Stomach (tissue), 9 donors: ENCODE results near the gene LOXHD1. TPM values are rescaled to one million over a fixed set of nuclear protein-coding genes. Genes with fewer than 3 reads are reported as not detected.

ENCODE experiments used
- DNase-seq, 2 donors: peaks; one replicate each; pipeline versions ENCODE4 v3.0.0 to v3.0.0-alpha.2; 2013 to 2019
- H3K27ac ChIP-seq, 5 donors: fragments of 200-600 bp in 4 of 5; sonication (generic) in 4 of 5; one replicate each; pipeline ENCODE4 v1.5.1; 2013 to 2019; ENCODE audit warnings: mild to moderate bottlenecking in 1 of 5, moderate library complexity in 1 of 5
- H3K27me3 ChIP-seq, 3 donors: fragments of 200-600 bp; sonication (generic); one replicate each; pipeline ENCODE4 v1.5.1; 2017 to 2019; ENCODE audit warnings: mixed run types in 1 of 3
- H3K36me3 ChIP-seq, 4 donors: fragments of 200-600 bp; sonication (generic); 1 replicate in 3 of 4; 2 replicates in 1 of 4; pipeline ENCODE4 v1.5.1; 2016 to 2019
- H3K4me1 ChIP-seq, 4 donors: fragments of 200-600 bp; sonication (generic); one replicate each; pipeline ENCODE4 v1.5.1; 2016 to 2019
- H3K4me3 ChIP-seq, 4 donors: fragments of 200-600 bp; sonication (generic) in 3 of 4; one replicate each; pipeline ENCODE4 v1.5.1; 2016 to 2019; ENCODE audit warnings: mild to moderate bottlenecking in 1 of 4
- H3K9me3 ChIP-seq, 4 donors: fragments of 200-600 bp; sonication (generic); one replicate each; pipeline ENCODE4 v1.5.1; 2016 to 2019
- EP300 ChIP-seq: sonication (generic); formaldehyde crosslinking; IDR thresholded peaks from one replicate; pipeline ENCODE4 v1.6.1; 2017; ENCODE audit warnings: antibody characterized with exemption
- POLR2A ChIP-seq, 4 donors: fragments of 450-650 bp; IDR thresholded peaks; one replicate each; pipeline ENCODE4 v1.6.1; 2016; ENCODE audit warnings: antibody characterized with exemption in 4 of 4, control low read depth in 2 of 4, mild to moderate bottlenecking in 1 of 4, moderate library complexity in 1 of 4
- POLR2AphosphoS5 ChIP-seq, 3 donors: sonication (generic); formaldehyde crosslinking; IDR thresholded peaks; one replicate each; pipeline ENCODE4 v1.6.1; 2016; ENCODE audit warnings: antibody characterized with exemption in 3 of 3
- WGBS, 5 donors: extraction: QIAGEN DNeasy Blood & Tissue Kit in 3 of 5; methylation state at CpG; one replicate each; pipeline versions ENCODE4 v1.1.5 to v1.1.7; 2013 to 2018; 5-methylcytosine and 5-hydroxymethylcytosine counted together
- intact Hi-C: fragments of 100-400 bp; cut with DNase I; formaldehyde crosslinking; loops from one replicate; pipeline ENCODE4 v1.15.1; 2023; ENCODE audit warnings: low total_unique reads
- polyA plus RNA-seq, 3 donors: library from polyadenylated mRNA; stranded (reverse); fragments of 200-250 nt; gene quantifications; one replicate each; pipeline ENCODE4 v1.2.3, GENCODE V29; 2013
- total RNA-seq, 5 donors: library from RNA; depleted of rRNA; stranded (reverse); fragments of >200 nt; gene quantifications; one replicate each; pipeline versions ENCODE4 v1.1.0 to v1.2.3, GENCODE V29; 2014 to 2016
- TF ChIP-seq, protein P1 (sequence below), 7 experiments: fragments of 450-650 bp in 4 of 7; fragments of 200-600 bp in 3 of 7; sonication (generic) in 3 of 7; IDR thresholded peaks; one replicate each; pipeline ENCODE4 v1.5.1; 2016 to 2019; ENCODE audit warnings: antibody characterized with exemption in 7 of 7, control low read depth in 2 of 7, mild to moderate bottlenecking in 1 of 7
- donor health status: healthy with polysubstance abuse.
- donor health status: Bipolar disorder and iron deficiency.
- donor health status: healthy.

Gene LOXHD1
- total and polyA plus RNA-seq, 8 donors, result 0.03 to 1.3 (median 0.29) TPM; not detected in 4

DNA sequence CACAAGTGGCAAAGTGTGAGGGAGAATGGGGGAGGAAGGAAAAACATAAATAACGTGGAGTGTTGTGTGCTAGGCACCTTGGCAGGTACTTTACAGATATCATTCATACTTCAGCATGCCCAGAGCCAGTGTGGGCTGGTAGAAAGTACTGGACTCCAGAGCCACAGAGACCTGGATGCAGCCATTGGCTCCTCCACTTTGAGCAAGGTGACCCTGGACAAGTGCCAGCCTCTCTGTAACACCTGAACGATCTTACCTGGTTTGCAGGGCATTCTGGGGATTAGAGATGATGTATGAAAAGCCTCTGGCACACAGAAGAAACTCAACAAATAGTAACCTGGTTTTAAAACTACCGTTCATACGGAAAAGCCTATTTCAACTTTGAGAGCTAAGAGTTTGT lies 6.3 kb downstream of the LOXHD1 start:
- intact Hi-C loops, result no loop called here

DNA sequence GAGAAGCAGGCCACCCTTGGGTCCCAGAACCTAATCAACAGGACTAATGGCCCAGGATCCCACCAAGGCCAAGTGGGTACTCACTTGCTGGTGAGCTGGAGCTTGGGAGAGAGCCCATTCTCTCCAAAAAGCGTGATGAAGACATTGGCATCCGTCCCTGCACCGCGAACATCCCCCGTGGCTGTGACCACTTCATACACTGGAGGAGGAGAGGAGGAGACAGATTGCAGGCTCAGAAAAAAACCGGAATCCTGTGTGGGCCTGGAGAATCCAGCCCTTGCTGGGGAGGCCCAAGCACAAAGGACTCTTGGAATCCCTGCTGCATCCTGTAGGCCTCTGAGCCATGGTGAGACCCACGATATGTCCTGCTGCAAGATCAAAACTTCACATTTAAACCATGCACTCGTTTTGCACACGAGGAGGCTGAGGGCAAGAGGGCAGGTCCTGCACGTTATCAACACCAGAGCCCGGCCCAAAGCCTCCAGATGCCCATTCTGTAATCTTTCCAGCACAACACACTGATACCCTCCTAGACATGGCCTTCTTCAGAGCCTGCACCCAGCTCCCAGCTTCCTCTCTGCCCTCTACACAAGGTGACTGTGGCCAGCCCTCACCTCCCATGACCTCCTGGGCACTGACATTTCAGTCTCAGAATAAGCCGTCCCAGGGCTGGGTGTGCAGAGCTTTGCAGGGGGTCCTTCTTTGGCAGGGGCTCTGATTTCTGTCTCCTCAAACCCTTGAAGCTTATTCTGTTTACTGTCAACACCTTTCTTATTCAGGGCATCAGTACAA lies 7.8 kb downstream of the LOXHD1 start:
- Histone ChIP-seq H3K4me3 (no peak overlapping the region), H3K36me3 (no peaks in the 10 kb centered on the region), H3K27ac (no peak overlapping the region), H3K9me3 (no peaks in the 10 kb centered on the region), H3K27me3 (no peaks in the 10 kb centered on the region), H3K4me1 (no peaks in the 10 kb centered on the region)
- DNase-seq, result no peak
- no peak for TF ChIP-seq EP300
- TF ChIP-seq, protein P1, sequence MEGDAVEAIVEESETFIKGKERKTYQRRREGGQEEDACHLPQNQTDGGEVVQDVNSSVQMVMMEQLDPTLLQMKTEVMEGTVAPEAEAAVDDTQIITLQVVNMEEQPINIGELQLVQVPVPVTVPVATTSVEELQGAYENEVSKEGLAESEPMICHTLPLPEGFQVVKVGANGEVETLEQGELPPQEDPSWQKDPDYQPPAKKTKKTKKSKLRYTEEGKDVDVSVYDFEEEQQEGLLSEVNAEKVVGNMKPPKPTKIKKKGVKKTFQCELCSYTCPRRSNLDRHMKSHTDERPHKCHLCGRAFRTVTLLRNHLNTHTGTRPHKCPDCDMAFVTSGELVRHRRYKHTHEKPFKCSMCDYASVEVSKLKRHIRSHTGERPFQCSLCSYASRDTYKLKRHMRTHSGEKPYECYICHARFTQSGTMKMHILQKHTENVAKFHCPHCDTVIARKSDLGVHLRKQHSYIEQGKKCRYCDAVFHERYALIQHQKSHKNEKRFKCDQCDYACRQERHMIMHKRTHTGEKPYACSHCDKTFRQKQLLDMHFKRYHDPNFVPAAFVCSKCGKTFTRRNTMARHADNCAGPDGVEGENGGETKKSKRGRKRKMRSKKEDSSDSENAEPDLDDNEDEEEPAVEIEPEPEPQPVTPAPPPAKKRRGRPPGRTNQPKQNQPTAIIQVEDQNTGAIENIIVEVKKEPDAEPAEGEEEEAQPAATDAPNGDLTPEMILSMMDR (IDR thresholded peaks at IDR 0.05), result no peak
- TF ChIP-seq POLR2A (IDR thresholded peaks at IDR 0.05), result no peak
- no peak for TF ChIP-seq POLR2AphosphoS5 (IDR thresholded peaks at IDR 0.05)
- intact Hi-C loops, result no loop called here
- 74 to 84% (median 76%) methylated on average over 9 to 12 of the region's 12 CpGs for WGBS, 5 donors

More for the DNA sequence above, 6.3 kb downstream of the LOXHD1 start:
- no peak overlapping the region for H3K27ac ChIP-seq
- no peak for DNase-seq
- H3K27me3 ChIP-seq, result no peaks in the 10 kb centered on the region
- no peaks in the 10 kb centered on the region for H3K36me3 ChIP-seq
- H3K4me3 ChIP-seq, result no peak overlapping the region
- TF ChIP-seq EP300 (no peak), POLR2AphosphoS5 (IDR thresholded peaks at IDR 0.05) (no peak), POLR2A (IDR thresholded peaks at IDR 0.05) (no peak)
- TF ChIP-seq, protein P1 (IDR thresholded peaks at IDR 0.05), result no peak
- H3K9me3 ChIP-seq, result no peaks in the 10 kb centered on the region
- no peaks in the 10 kb centered on the region for H3K4me1 ChIP-seq
- 54 to 61% (median 59%) methylated on average over 4 of the region's 4 CpGs for WGBS, 5 donors

DNA sequence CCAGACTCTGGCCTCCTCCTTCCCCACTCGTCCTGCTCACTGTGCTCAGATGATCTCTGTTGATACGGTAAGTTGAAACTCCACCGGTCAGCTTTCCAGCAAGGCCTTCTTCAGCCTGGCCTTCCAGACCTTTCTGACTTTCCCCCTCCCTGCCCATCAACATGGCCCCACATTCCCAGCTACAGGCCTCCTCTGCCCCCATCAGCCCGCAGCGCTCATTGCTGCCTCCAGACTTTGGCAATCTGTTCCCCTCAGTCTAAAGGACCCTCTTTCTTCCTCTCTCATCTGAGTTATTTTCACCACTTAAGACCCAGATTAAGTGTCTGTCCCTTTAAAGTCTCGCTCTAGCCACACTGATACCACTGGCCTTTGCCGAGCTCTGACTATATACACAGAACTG lies 10.6 kb downstream of the LOXHD1 start:
- H3K4me3 ChIP-seq, result no peak overlapping the region
- TF ChIP-seq EP300, result no peak
- TF ChIP-seq POLR2AphosphoS5 (IDR thresholded peaks at IDR 0.05), result no peak
- TF ChIP-seq POLR2A (IDR thresholded peaks at IDR 0.05), result no peak
- TF ChIP-seq, protein P1 (IDR thresholded peaks at IDR 0.05), result no peak
- no peaks in the 10 kb centered on the region for H3K36me3 ChIP-seq
- 68 to 78% (median 73%) methylated on average over 7 of the region's 7 CpGs for WGBS, 5 donors
- no peaks in the 10 kb centered on the region for H3K4me1 ChIP-seq
- no peaks in the 10 kb centered on the region for H3K9me3 ChIP-seq
- H3K27me3 ChIP-seq, result no peaks in the 10 kb centered on the region
- no peak for DNase-seq
- intact Hi-C loops, result no loop called here
- no peak overlapping the region for H3K27ac ChIP-seq

DNA sequence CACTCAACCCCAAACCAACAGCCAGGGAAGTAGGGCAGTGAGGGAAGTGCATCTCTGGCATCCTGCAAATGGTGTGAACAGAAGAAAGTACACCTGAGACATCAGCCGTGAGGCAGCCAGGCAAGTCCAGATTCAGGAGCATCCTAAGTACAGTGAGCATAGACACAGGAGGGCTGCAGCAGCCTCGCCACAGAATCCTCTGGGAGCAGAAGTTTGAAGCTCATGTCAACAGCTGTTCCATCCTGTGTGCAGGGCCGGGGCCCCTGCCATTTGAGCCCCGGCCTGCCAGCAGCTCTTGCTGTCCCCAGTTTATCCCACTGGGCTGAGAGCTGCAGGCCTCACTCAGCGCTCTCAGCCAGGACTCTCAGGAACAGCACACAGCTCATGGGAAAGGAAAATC lies 14.5 kb downstream of the LOXHD1 start:
- intact Hi-C loops, result no loop called here
- DNase-seq, result no peak

More for the DNA sequence above, 14.5 kb downstream of the LOXHD1 start:
- TF ChIP-seq, protein P1 (IDR thresholded peaks at IDR 0.05), result no peak
- TF ChIP-seq POLR2A (IDR thresholded peaks at IDR 0.05) (no peak), EP300 (no peak), POLR2AphosphoS5 (IDR thresholded peaks at IDR 0.05) (no peak)
- Histone ChIP-seq H3K36me3 (no peaks in the 10 kb centered on the region), H3K27me3 (peaks cover 0 to 4% (median 0%) of the 10 kb centered on the region in 3 donors), H3K27ac (no peak overlapping the region), H3K4me1 (no peaks in the 10 kb centered on the region), H3K9me3 (no peaks in the 10 kb centered on the region), H3K4me3 (no peak overlapping the region)
- 58 to 76% (median 71%) methylated on average over 4 to 5 of the region's 5 CpGs for WGBS, 5 donors
